Measurements from ENCODE around the gene AP4E1.

DNA sequence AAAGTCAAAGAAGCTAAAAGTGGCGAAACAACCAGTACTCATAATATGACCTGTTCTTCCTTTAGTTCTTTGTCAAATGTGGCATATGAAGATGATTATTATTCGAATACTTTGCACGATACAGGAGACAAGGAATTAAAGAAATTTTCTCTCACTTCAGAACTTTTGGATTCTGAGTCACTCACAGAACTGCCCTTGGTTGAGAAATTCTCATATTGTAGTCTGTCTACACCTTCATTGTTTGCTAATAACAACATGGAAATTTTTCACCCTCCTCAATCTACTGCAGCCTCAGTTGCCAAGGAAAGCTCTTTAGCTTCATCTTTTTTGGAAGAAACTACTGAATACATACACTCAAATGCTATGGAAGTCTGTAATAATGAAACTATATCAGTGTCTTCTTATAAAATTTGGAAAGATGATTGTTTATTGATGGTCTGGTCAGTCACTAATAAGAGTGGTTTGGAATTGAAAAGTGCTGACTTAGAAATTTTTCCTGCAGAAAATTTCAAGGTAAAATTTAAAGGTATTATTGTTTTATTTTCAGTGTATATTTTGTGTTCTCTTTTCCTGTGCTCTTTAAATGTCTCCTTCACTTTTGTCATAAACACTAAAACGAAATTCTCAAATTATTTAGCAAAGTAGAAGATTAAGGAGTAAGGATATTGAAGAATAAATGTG, 89.0 kb downstream of the AP4E1 start:
- TF ChIP-seq POLR2A (IDR thresholded peaks at IDR 0.05): no peak
- TF ChIP-seq CTCF (IDR thresholded peaks at IDR 0.05): no peak
